K562 (cell line): ENCODE data around the gene ME3. TPM values are rescaled to one million over a fixed set of nuclear protein-coding genes. Genes with fewer than 3 reads are reported as not detected.

Experiments used
- ATAC-seq: fragments of 200-7000 bp; cut with Tn5 transposase; 3 replicates; pipeline ENCODE4 v1.9.1; 2020; ENCODE audit warnings: moderate library complexity
- BruUV-seq: library from RNA; stranded (reverse); fragments of 400-500 nt; replicated peaks from 2 replicates; lab custom pipeline; 2021; lab: Mats Ljungman, UMichigan
- CTCF ChIA-PET: fragments of 300-600 bp; formaldehyde crosslinking; extraction: SDS; loops from one replicate; lab custom pipeline; 2021; ENCODE audit warnings: low intra/inter-chr PET ratio; lab: Yijun Ruan, JAX
- POLR2A ChIA-PET: fragments of 300-600, 350-650 bp; sonication (Branson Sonifier 250); formaldehyde crosslinking; extraction: SDS; loops from one replicate; lab custom pipeline; 2021; ENCODE audit warnings: antibody characterized with exemption, inconsistent platforms; lab: Yijun Ruan, JAX
- DNase-seq, 4 experiments: peaks; one replicate each; pipeline versions ENCODE4 v3.0.0 to v3.0.0-alpha.2; 2011 to 2018; ENCODE audit warnings: low spot score in 3 of 4, mixed read lengths in 3 of 4; ENCODE audit errors: extremely low read depth in 1 of 4
- FAIRE-seq: peaks from 2 replicates; lab custom pipeline; 2011; peaks lifted over from hg19 to GRCh38; lab: Jason Lieb, UNC
- H2AFZ ChIP-seq: 2 replicates; pipeline ENCODE4 v1.6.0; 2011; ENCODE audit warnings: low read depth, low read length, control low read depth, inconsistent platforms
- H3K27ac ChIP-seq: fragments of 200-600 bp; 3 replicates; pipeline ENCODE4 v1.8.0; 2011; ENCODE audit warnings: low read depth, mild to moderate bottlenecking, control low read depth, inconsistent platforms, low read length, moderate library complexity, mixed read lengths; ENCODE audit errors: extremely low read depth
- H3K27me3 ChIP-seq, 2 experiments: fragments of 300-600 bp in 1 of 2; 2 replicates in 1 of 2; 3 replicates in 1 of 2; pipeline versions ENCODE4 v1.6.0 to v1.8.0; 2011; ENCODE audit warnings: inconsistent platforms in 2 of 2, low read length in 2 of 2, mild to moderate bottlenecking in 1 of 2, mixed read lengths in 1 of 2, moderate library complexity in 1 of 2; ENCODE audit not compliant: control insufficient read depth in 2 of 2, insufficient read depth in 2 of 2
- H3K36me3 ChIP-seq: fragments of 300-600 bp; 3 replicates; pipeline ENCODE4 v1.8.0; 2011; ENCODE audit warnings: mild to moderate bottlenecking, low read length, inconsistent platforms; ENCODE audit not compliant: control insufficient read depth, insufficient read depth
- H3K4me1 ChIP-seq, 2 experiments: fragments of 200-600 bp in 1 of 2; replicated peaks in 1 of 2; 2 replicates in 1 of 2; 3 replicates in 1 of 2; pipeline versions ENCODE4 v1.5.1 to v1.8.0; 2011; ENCODE audit warnings: inconsistent platforms in 2 of 2, low read length in 2 of 2, mild to moderate bottlenecking in 1 of 2, mixed read lengths in 1 of 2, moderate library complexity in 1 of 2; ENCODE audit not compliant: control insufficient read depth in 2 of 2, insufficient read depth in 2 of 2
- H3K4me2 ChIP-seq: 2 replicates; pipeline ENCODE4 v1.6.1; 2011; ENCODE audit warnings: low read length, control low read depth, inconsistent platforms, mixed read lengths; ENCODE audit not compliant: insufficient read depth
- H3K4me3 ChIP-seq: fragments of 200-600 bp; sonication (generic), shearing (Covaris generic); 2 replicates; pipeline ENCODE4 v1.5.1; 2016; ENCODE audit warnings: control low read depth, inconsistent platforms
- H3K79me2 ChIP-seq: fragments of 200-600 bp; 3 replicates; pipeline ENCODE4 v1.8.0; 2011; ENCODE audit warnings: low read length, inconsistent platforms; ENCODE audit not compliant: control insufficient read depth, insufficient read depth
- H3K9ac ChIP-seq, 2 experiments: 2 replicates each; pipeline versions ENCODE4 v1.6.0 to v1.6.1; 2011; ENCODE audit warnings: low read depth in 2 of 2, low read length in 2 of 2, control low read depth in 1 of 2, inconsistent platforms in 1 of 2, mild to moderate bottlenecking in 1 of 2, mixed read lengths in 1 of 2; ENCODE audit not compliant: insufficient read depth in 1 of 2
- H3K9me1 ChIP-seq: one replicate; pipeline ENCODE4 v1.6.0; 2011; ENCODE audit warnings: inconsistent platforms, mild to moderate bottlenecking, low read length, moderate library complexity; ENCODE audit not compliant: control insufficient read depth, insufficient read depth
- H3K9me3 ChIP-seq: replicated peaks from 2 replicates; pipeline ENCODE4 v1.5.1; 2011; ENCODE audit warnings: low read depth, low read length, inconsistent platforms; ENCODE audit not compliant: control insufficient read depth, insufficient read depth
- H4K20me1 ChIP-seq: replicated peaks from 2 replicates; pipeline ENCODE4 v1.6.1; 2011; ENCODE audit warnings: low read length, inconsistent platforms, mixed read lengths; ENCODE audit not compliant: control insufficient read depth, insufficient read depth
- CBX5 ChIP-seq: IDR thresholded peaks from 2 replicates; pipeline ENCODE4 v1.6.1; 2014; ENCODE audit warnings: low read depth, borderline replicate concordance
- ZNF197 ChIP-seq: fragments of 200-800 bp; sonication (Bioruptor generic); IDR thresholded peaks from 2 replicates; pipeline ENCODE4 v1.6.1; 2016; ENCODE audit warnings: low read depth, missing genetic modification characterization, missing compliant biosample characterization
- ZNF445 ChIP-seq: fragments of 250-450 bp; sonication (Bioruptor Pico); IDR thresholded peaks from 2 replicates; pipeline ENCODE4 v1.4.0; 2020; ENCODE audit warnings: low read depth, mild to moderate bottlenecking, moderate library complexity
- WGBS: fragments of 100-300 bp; shearing (Covaris generic); methylation state at CpG from one replicate; pipeline ENCODE4 v1.1.6; 2016; ENCODE audit warnings: low coverage, mixed read lengths; ENCODE audit not compliant: insufficient coverage; ENCODE audit errors: missing lambda C conversion rate; 5-methylcytosine and 5-hydroxymethylcytosine counted together
- in situ Hi-C: fragments of 300-500 bp; cut with MboI; formaldehyde crosslinking; loops from 4 replicates; pipeline ENCODE4 v1.15.0; 2018; ENCODE audit warnings: inconsistent platforms, mixed read lengths
- intact Hi-C: fragments of 100-400 bp; cut with micrococcal nuclease; formaldehyde crosslinking; loops from 2 replicates; pipeline ENCODE4 v1.14.2; 2022
- polyA plus RNA-seq, 8 experiments: library from polyadenylated mRNA; depleted of rRNA in 4 of 8; stranded (reverse) in 5 of 8; unstranded in 3 of 8; fragments of >200 nt; fragmentation: Nextera tagmentation in 2 of 8; fragmentation: Illumina TruSeq in 1 of 8; extraction: Ambion mirVana in 2 of 8; extraction: Trizol in 1 of 8; gene quantifications; 2 replicates each; pipeline versions ENCODE4 v1.2.1 to v1.2.3, GENCODE V29; 2011 to 2014; ENCODE audit warnings: inconsistent platforms in 1 of 8, missing spikeins in 1 of 8
- total RNA-seq, 7 experiments: library from RNA; depleted of rRNA in 6 of 7; stranded (reverse); fragments of >200 nt in 6 of 7; fragmentation: Illumina TruSeq in 2 of 7; extraction: Trizol in 2 of 7; gene quantifications; 2 replicates each; pipeline versions ENCODE4 v1.2.1 to v1.2.3, GENCODE V29; 2011 to 2021; ENCODE audit warnings: low replicate concordance in 1 of 7
- TF ChIP-seq, protein P1 (sequence below), 3 experiments: IDR thresholded peaks in 2 of 3; conservative IDR thresholded peaks in 1 of 3; 2 replicates each; pipeline ENCODE4 v1.5.1; 2011 to 2012; ENCODE audit warnings: low read length in 3 of 3, mild to moderate bottlenecking in 3 of 3, control low read depth in 2 of 3, improper control_type of control experiment in 1 of 3, inconsistent platforms in 1 of 3, low read depth in 1 of 3, mixed read lengths in 1 of 3, moderate library complexity in 1 of 3; ENCODE audit not compliant: insufficient read depth in 2 of 3

ME3 gene
- total and polyA plus RNA-seq, 9 of the 15 experiments (the other 6 are each of a cell fraction or from before 2014, with no cell fraction given) = not detected

DNA sequence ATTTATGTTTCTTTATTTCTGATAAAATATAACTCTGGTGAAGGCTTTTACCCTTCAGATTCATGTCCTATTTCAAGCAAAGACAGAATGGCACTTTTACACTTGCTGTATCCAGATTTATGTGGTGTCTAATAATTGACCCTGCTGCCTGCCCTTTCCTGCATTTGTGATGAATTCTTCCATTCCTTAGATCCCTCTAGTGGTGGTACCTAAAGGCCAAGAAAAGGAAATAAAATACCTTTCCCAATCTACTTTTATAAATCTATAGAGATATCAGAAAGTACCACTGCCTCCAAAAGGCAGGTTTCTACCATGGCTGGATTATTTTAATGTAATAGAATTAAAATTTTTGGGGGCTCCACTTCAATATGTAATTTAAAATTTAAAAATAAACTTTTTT lies 263.6 kb downstream of the ME3 start:
- intact Hi-C loops = no loop called here
- ATAC-seq = no peak
- ChIA-PET POLR2A (no interaction called here), CTCF (interaction anchor here (0.6 kb wide), 1 partner anchor 410 kb away, joined by 3 read pairs; no protein-coding TSS in a partner anchor)
- Histone ChIP-seq H3K9ac (no peak overlapping the region), H3K4me3 (no peak overlapping the region), H2AFZ (no peak overlapping the region), H3K27me3 (peaks cover 0 to 13% of the 10 kb centered on the region in 2 experiments; a peak in 2 of 5 replicates), H4K20me1 (no peaks in the 10 kb centered on the region), H3K4me2 (no peak overlapping the region), H3K36me3 (no peaks in the 10 kb centered on the region), H3K4me1 (no peaks in the 10 kb centered on the region), H3K9me1 (no peaks in the 10 kb centered on the region), H3K9me3 (no peaks in the 10 kb centered on the region), H3K27ac (no peak overlapping the region), H3K79me2 (no peaks in the 10 kb centered on the region)
- BruUV-seq = no TSS peak
- no peak for DNase-seq
- TF ChIP-seq, protein P1, sequence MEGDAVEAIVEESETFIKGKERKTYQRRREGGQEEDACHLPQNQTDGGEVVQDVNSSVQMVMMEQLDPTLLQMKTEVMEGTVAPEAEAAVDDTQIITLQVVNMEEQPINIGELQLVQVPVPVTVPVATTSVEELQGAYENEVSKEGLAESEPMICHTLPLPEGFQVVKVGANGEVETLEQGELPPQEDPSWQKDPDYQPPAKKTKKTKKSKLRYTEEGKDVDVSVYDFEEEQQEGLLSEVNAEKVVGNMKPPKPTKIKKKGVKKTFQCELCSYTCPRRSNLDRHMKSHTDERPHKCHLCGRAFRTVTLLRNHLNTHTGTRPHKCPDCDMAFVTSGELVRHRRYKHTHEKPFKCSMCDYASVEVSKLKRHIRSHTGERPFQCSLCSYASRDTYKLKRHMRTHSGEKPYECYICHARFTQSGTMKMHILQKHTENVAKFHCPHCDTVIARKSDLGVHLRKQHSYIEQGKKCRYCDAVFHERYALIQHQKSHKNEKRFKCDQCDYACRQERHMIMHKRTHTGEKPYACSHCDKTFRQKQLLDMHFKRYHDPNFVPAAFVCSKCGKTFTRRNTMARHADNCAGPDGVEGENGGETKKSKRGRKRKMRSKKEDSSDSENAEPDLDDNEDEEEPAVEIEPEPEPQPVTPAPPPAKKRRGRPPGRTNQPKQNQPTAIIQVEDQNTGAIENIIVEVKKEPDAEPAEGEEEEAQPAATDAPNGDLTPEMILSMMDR (IDR thresholded peaks at IDR 0.05 in 2 of 3, conservative IDR thresholded peaks at IDR 0.05 in 1 of 3; ENCODE audit: insufficient read depth in 2 of 3, low read depth in 1 of 3, low read length in 3 of 3) = peak in 1 of 3 experiments; percentile 27; a peak in 3 of 6 replicates
- TF ChIP-seq ZNF197 = no peak
- in situ Hi-C loops = no loop called here
- FAIRE-seq = no peak

DNA sequence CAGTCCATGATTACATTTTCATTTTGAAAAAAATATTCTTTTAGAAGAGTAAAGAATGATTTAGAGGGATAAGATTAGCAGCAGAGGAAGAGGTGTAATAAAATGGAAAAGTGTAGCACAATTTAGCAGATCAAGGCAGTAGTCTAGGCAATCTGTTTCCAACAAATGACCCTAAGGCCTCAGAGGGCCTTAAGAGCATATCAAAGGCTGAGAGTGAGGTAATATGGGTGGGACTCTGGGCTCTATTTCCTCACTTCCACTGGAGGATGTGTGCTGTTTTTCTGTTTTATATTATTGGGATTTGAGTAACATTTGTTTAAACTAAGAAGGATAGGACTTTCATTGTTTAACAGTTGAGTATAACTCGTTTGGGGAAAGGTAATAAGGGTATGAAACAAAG lies 269.0 kb downstream of the ME3 start:
- CTCF ChIA-PET = no interaction called here
- Histone ChIP-seq H3K4me1 (no peaks in the 10 kb centered on the region), H2AFZ (no peak overlapping the region), H3K27me3 (no peaks in the 10 kb centered on the region), H3K79me2 (no peaks in the 10 kb centered on the region), H4K20me1 (no peaks in the 10 kb centered on the region), H3K27ac (no peak overlapping the region), H3K9me3 (no peaks in the 10 kb centered on the region), H3K9me1 (no peaks in the 10 kb centered on the region), H3K4me2 (no peak overlapping the region), H3K4me3 (no peak overlapping the region), H3K9ac (no peak overlapping the region), H3K36me3 (no peaks in the 10 kb centered on the region)
- no TSS peak for BruUV-seq
- no peak for FAIRE-seq
- POLR2A ChIA-PET = no interaction called here
- no peak for TF ChIP-seq ZNF445
- TF ChIP-seq CBX5 = no peak
- in situ Hi-C loops = no loop called here
- no peak for DNase-seq
- 0% methylated on average over 1 of the region's 1 CpG for WGBS
- ATAC-seq = no peak
- intact Hi-C loops = loop anchor here (5.0 kb wide), 1 partner anchor 46 kb away; no protein-coding TSS in a partner anchor
